ENCODE results near the gene USP48.
"Not testable (repeated sequence)": the region's sequence is repeated elsewhere in the genome, so short reads cannot be mapped to it uniquely, and the experiment has no call there.

Gene USP48

GRCh38 chr1:21631590-21631943 lies 151.4 kb downstream of the USP48 start:
- not testable (repeated sequence) for DNase-seq

GRCh38 chr1:21630571-21631343 lies 152.2 kb downstream of the USP48 start:
- DNase-seq: no peak

GRCh38 chr1:21629971-21630370 lies 153.0 kb downstream of the USP48 start:
- DNase-seq: no peak

- DNase-seq: no peak
These were observed 154.1 kb downstream of the USP48 start for GRCh38 chr1:21628798-21629393.
